ENCODE measurements around the gene SOD2. TPM values are rescaled to one million over a fixed set of nuclear protein-coding genes. Genes with fewer than 3 reads are reported as not detected.

The SOD2 gene
- total and polyA plus RNA-seq, 9 of the 15 experiments (the other 6 are each of a cell fraction or from before 2014, with no cell fraction given), result 39.8 to 140 (median 95.8) TPM

GRCh38 chr6:159692303-159693127 lies 526 bp downstream of the SOD2 start (continued):
- TF ChIP-seq NKRF (IDR thresholded peaks at IDR 0.05; ENCODE audit: borderline replicate concordance) (peak; percentile 59; the same call in 1 of the 2 replicates), REST (IDR thresholded peaks at IDR 0.05; ENCODE audit: borderline replicate concordance) (peak; percentile 30; the same call in 1 of the 2 replicates), REST (CRISPR knock-in tag; IDR thresholded peaks at IDR 0.05; ENCODE audit: low read depth) (peak; percentile 50; the same call in 1 of the 2 replicates), BRCA1 (IDR thresholded peaks at IDR 0.05) (no peak), BRCA1 (CRISPR knock-in tag; IDR thresholded peaks at IDR 0.05) (0 out of 2 replicates have a peak, but pooled peaks have one; percentile 11), THAP12 (CRISPR knock-in tag; IDR thresholded peaks at IDR 0.05) (0 out of 2 replicates have a peak, but pooled peaks have one; percentile 34), USF2 (CRISPR knock-in tag; IDR thresholded peaks at IDR 0.05) (no peak), TARDBP (IDR thresholded peaks at IDR 0.05) (0 out of 2 replicates have a peak, but pooled peaks have one; percentile 33), KAT7 (CRISPR knock-in tag; IDR thresholded peaks at IDR 0.05; ENCODE audit: borderline replicate concordance) (peak; percentile 1; the same call in 1 of the 2 replicates), ELF2 (CRISPR knock-in tag; IDR thresholded peaks at IDR 0.05) (peak; percentile 35; the same call in 1 of the 2 replicates), CREM (IDR thresholded peaks at IDR 0.05; ENCODE audit: low read depth) (peak; percentile 75), HDGF (IDR thresholded peaks at IDR 0.05) (peak; percentile 45; the same call in 1 of the 2 replicates), FOXK2 (conservative IDR thresholded peaks at IDR 0.05 in 1 of 2, IDR thresholded peaks at IDR 0.05 in 1 of 2; ENCODE audit: low read depth in 2 of 2) (0 out of 4 replicates have a peak, but pooled peaks of 1 of the 2 experiments have one; percentile 37), RBM22 (IDR thresholded peaks at IDR 0.05; ENCODE audit: low read depth, low read length, poor library complexity, severe bottlenecking) (peak; percentile 86)
